ENCODE measurements around the gene CWC27. TPM values are rescaled to one million over a fixed set of nuclear protein-coding genes. Genes with fewer than 3 reads are reported as not detected.

Gene CWC27
- total RNA-seq, 1 donor from 2014 or later, result 21.1 TPM

- DNase-seq (ENCODE audit: low spot score), result no peak
Observed at GRCh38 chr5:64978546-64978945, 209.8 kb downstream of the CWC27 start.

GRCh38 chr5:64979531-64979930 lies 210.8 kb downstream of the CWC27 start:
- no peak for DNase-seq (ENCODE audit: low spot score)

GRCh38 chr5:64980176-64980575 lies 211.4 kb downstream of the CWC27 start:
- no peak for DNase-seq (ENCODE audit: low spot score)

GRCh38 chr5:64987768-64988167 lies 219.0 kb downstream of the CWC27 start:
- DNase-seq (ENCODE audit: low spot score), result no peak

GRCh38 chr5:65009207-65009606 lies 240.5 kb downstream of the CWC27 start:
- no peak for DNase-seq (ENCODE audit: low spot score)

GRCh38 chr5:65010841-65011240 lies 242.1 kb downstream of the CWC27 start:
- no peak for DNase-seq (ENCODE audit: low spot score)

GRCh38 chr5:65012301-65012892 lies 243.7 kb downstream of the CWC27 start:
- DNase-seq (ENCODE audit: low spot score), result no peak

- DNase-seq (ENCODE audit: low spot score), result no peak
Observed at GRCh38 chr5:65013166-65013565, 244.4 kb downstream of the CWC27 start.

- no peak for DNase-seq (ENCODE audit: low spot score)
Observed at GRCh38 chr5:65014769-65015168, 246.0 kb downstream of the CWC27 start.

GRCh38 chr5:65015767-65016166 lies 247.0 kb downstream of the CWC27 start:
- DNase-seq (ENCODE audit: low spot score), result no peak

GRCh38 chr5:65017636-65018035 lies 248.9 kb downstream of the CWC27 start:
- no peak for DNase-seq (ENCODE audit: low spot score)

- DNase-seq (ENCODE audit: low spot score), result no peak
Observed at GRCh38 chr5:65018763-65019162, 250.0 kb downstream of the CWC27 start.

- DNase-seq (ENCODE audit: low spot score), result no peak
Observed at GRCh38 chr5:65020492-65020891, 251.8 kb downstream of the CWC27 start.

- DNase-seq (ENCODE audit: low spot score), result no peak
Observed at GRCh38 chr5:65021527-65022226, 252.9 kb downstream of the CWC27 start.

GRCh38 chr5:65022932-65023331 lies 254.2 kb downstream of the CWC27 start:
- no peak for DNase-seq (ENCODE audit: low spot score)

GRCh38 chr5:65024681-65025080 lies 256.0 kb downstream of the CWC27 start:
- no peak for DNase-seq (ENCODE audit: low spot score)

- DNase-seq (ENCODE audit: low spot score), result no peak
Observed at GRCh38 chr5:65026816-65027548, 258.3 kb downstream of the CWC27 start.

- DNase-seq (ENCODE audit: low spot score), result no peak
Observed at GRCh38 chr5:65029178-65029577, 260.4 kb downstream of the CWC27 start.

GRCh38 chr5:65030056-65030455 lies 261.3 kb downstream of the CWC27 start:
- no peak for DNase-seq (ENCODE audit: low spot score)

- no peak for DNase-seq (ENCODE audit: low spot score)
Observed at GRCh38 chr5:65032250-65032649, 263.5 kb downstream of the CWC27 start.

- no peak for DNase-seq (ENCODE audit: low spot score)
Observed at GRCh38 chr5:65034029-65034812, 265.5 kb downstream of the CWC27 start.

GRCh38 chr5:65034813-65035209 lies 266.1 kb downstream of the CWC27 start:
- no peak for DNase-seq (ENCODE audit: low spot score)
